GM12872 (cell line): ENCODE results near the gene CILP2.

ENCODE experiments used
- CTCF ChIP-seq: IDR thresholded peaks from 3 replicates; pipeline ENCODE4 v1.5.1; 2011; ENCODE audit warnings: low read depth, mild to moderate bottlenecking, low read length, moderate library complexity; ENCODE audit not compliant: insufficient read depth

Gene CILP2

DNA sequence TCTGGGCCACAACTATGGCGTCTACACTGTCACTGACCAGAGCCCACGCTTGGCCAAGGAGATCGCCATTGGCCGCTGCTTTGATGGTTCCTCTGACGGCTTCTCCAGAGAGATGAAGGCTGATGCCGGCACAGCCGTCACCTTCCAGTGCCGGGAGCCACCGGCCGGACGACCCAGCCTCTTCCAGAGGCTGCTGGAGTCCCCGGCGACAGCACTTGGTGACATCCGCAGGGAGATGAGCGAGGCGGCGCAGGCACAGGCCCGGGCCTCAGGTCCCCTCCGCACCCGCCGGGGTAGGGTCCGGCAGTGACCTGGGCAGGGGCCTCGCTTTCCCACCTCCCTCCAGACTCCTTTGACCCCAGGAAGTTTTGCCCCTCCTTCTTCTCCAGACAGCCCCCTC lies 7.6 kb downstream of the CILP2 start:
- no peak for TF ChIP-seq CTCF

GRCh38 chr19:19546751-19547162 lies 8.7 kb downstream of the CILP2 start:
- TF ChIP-seq CTCF: no peak

GRCh38 chr19:19547674-19548336 lies 9.7 kb downstream of the CILP2 start:
- no peak for TF ChIP-seq CTCF

GRCh38 chr19:19548915-19549759 lies 11.1 kb downstream of the CILP2 start:
- no peak for TF ChIP-seq CTCF

- TF ChIP-seq CTCF: no peak
These were observed 11.9 kb downstream of the CILP2 start for GRCh38 chr19:19549804-19550464.

- TF ChIP-seq CTCF: no peak
These were observed 12.4 kb downstream of the CILP2 start for GRCh38 chr19:19550485-19550929.
